Mucosa of descending colon (tissue), 3 donors: ENCODE results near the gene KRAS. TPM values are rescaled to one million over a fixed set of nuclear protein-coding genes. Genes with fewer than 3 reads are reported as not detected.

Experiments used
- ATAC-seq: fragments of 200-7000 bp; cut with Tn5 transposase; one replicate; pipeline ENCODE4 v1.9.1; 2020; ENCODE audit warnings: mild to moderate bottlenecking, moderate library complexity
- DNase-seq, 3 donors: peaks; one replicate each; pipeline ENCODE4 v3.0.0-alpha.2; 2020
- H3K36me3 ChIP-seq: fragments of 200-600 bp; one replicate; pipeline ENCODE4 v1.8.0; 2021; ENCODE audit warnings: low read depth, mild to moderate bottlenecking
- H3K4me1 ChIP-seq: fragments of 200-600 bp; one replicate; pipeline ENCODE4 v1.8.0; 2021; ENCODE audit warnings: low read depth, mild to moderate bottlenecking
- H3K4me3 ChIP-seq: fragments of 200-600 bp; one replicate; pipeline ENCODE4 v1.8.0; 2021; ENCODE audit warnings: mild to moderate bottlenecking
- H3K9me3 ChIP-seq: fragments of 200-600 bp; one replicate; pipeline ENCODE4 v1.8.0; 2021; ENCODE audit warnings: mild to moderate bottlenecking
- intact Hi-C, 2 donors: fragments of 100-400 bp; cut with DNase I in 1 of 2; cut with micrococcal nuclease in 1 of 2; formaldehyde crosslinking; loops; one replicate each; pipeline versions ENCODE4 v1.11.0 to v1.11.1; 2022; cut with DNase I, micrococcal nuclease
- total RNA-seq, 3 donors: library from RNA; stranded (reverse); fragmentation: NEBNext Ultra II Directional in 2 of 3; extraction: Animal tissue kit (Norgen Biotek cat#: 25700) in 2 of 3; gene quantifications; one replicate each; pipeline versions ENCODE4 v1.2.1 to v1.2.4, GENCODE V29; 2021 to 2023
- TF ChIP-seq, protein P1 (sequence below): fragments of 200-600 bp; IDR thresholded peaks from one replicate; pipeline ENCODE4 v1.8.0; 2022; ENCODE audit warnings: antibody characterized with exemption, mild to moderate bottlenecking
- donor health status: DM: no; HTN: no; CAD: no; lungs with moderate emphysema.
- donor health status: DM: no; HTN: no; CAD: no.
- donor health status: DM: no; HTN: yes; CAD: no.

Gene KRAS
- total RNA-seq, 3 donors from 2014 or later, result 43.5 to 64.3 (median 62.7) TPM

DNA sequence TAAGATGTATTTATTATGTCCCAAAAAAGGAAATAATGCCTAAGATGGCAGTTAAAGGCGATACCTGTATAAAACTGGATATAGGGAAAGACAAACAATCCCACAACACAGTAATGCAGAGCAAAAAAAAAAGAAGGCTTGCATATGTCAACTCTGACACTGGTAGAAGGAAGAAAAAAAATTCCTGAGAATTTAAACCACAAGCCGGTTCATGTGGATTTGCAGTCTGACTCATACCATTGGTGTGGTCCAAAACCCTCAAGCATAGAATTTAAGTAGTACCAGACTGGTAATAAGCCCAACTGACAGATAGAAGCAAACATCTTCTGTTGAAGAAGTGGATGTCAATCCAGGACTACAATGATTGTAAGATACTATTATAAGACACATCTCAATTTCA lies 62.9 kb downstream of the KRAS start:
- Histone ChIP-seq H3K4me1 (no peaks in the 10 kb centered on the region), H3K4me3 (no peak overlapping the region), H3K36me3 (no peaks in the 10 kb centered on the region), H3K9me3 (no peaks in the 10 kb centered on the region)
- no peak for DNase-seq
- ATAC-seq, result no peak
- TF ChIP-seq, protein P1, sequence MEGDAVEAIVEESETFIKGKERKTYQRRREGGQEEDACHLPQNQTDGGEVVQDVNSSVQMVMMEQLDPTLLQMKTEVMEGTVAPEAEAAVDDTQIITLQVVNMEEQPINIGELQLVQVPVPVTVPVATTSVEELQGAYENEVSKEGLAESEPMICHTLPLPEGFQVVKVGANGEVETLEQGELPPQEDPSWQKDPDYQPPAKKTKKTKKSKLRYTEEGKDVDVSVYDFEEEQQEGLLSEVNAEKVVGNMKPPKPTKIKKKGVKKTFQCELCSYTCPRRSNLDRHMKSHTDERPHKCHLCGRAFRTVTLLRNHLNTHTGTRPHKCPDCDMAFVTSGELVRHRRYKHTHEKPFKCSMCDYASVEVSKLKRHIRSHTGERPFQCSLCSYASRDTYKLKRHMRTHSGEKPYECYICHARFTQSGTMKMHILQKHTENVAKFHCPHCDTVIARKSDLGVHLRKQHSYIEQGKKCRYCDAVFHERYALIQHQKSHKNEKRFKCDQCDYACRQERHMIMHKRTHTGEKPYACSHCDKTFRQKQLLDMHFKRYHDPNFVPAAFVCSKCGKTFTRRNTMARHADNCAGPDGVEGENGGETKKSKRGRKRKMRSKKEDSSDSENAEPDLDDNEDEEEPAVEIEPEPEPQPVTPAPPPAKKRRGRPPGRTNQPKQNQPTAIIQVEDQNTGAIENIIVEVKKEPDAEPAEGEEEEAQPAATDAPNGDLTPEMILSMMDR, result no peak
- intact Hi-C loops, result no loop called here

DNA sequence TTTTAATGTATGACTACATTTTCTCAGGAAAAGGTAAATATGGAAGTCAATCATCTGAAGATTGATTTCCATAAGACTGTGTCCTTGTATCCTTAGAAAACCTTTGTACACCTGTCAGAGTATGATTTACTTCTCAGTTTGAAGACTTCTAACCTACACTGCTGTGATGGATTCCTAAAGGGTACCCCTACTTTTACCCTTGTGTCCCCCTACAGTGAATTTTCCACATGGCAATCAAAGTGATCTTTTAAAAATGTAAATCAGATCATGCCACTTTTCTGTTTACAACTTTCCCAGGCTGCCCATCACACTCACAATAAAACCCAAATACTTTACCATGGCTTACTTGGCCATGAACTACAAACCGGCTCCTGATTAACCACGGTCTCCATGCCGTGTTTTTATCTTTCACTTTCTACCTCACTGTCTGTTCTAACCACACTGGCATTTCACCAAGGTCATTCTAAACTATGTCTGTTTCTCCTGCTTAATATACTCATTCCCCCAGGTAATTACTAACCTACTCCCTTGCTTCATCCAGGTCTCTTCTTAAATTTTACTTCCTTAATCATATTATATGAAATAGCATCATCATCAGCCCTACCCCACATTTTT lies 63.8 kb downstream of the KRAS start:
- no peaks in the 10 kb centered on the region for H3K4me1 ChIP-seq
- no peak for DNase-seq
- ATAC-seq, result no peak
- H3K4me3 ChIP-seq, result no peak overlapping the region
- H3K36me3 ChIP-seq, result no peaks in the 10 kb centered on the region
- no peaks in the 10 kb centered on the region for H3K9me3 ChIP-seq
- intact Hi-C loops, result no loop called here
- TF ChIP-seq, protein P1, result no peak

DNA sequence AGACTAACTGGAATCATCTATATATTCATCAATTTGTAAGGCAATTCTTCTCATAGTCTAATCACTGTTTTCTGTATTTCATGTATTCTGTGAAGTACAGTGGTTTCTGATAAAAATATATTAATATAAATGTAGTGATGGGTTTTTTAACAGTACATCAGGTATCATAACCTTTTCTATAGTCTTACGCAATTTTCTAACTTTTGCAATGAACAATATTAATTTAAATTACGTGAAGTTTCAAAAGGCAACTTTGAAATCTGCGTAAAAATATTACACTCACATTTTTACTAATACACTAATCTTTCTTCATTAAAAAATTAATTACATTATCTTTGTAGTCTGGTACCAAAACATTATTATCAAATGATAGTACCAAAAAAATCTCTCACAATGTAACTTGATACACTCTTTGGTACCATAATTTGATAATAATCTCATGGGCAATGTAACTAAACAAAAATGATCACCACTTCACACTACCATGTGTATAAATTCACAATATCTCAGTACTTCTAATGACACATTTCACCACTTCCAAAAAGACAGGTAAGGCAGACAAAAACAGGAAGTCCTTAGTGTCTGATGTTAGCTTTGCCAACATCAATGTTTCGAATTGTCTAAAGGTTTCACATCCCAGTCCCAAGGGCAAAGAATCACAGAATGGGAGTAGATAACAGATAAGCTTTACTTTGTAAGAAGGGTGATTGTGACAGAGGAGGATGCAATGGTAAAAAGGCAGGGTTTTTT lies 64.5 kb downstream of the KRAS start:
- Histone ChIP-seq H3K36me3 (no peaks in the 10 kb centered on the region), H3K4me3 (no peak overlapping the region), H3K4me1 (no peaks in the 10 kb centered on the region), H3K9me3 (no peaks in the 10 kb centered on the region)
- intact Hi-C loops, result no loop called here
- DNase-seq (no peak), ATAC-seq (no peak)
- TF ChIP-seq, protein P1, result no peak

DNA sequence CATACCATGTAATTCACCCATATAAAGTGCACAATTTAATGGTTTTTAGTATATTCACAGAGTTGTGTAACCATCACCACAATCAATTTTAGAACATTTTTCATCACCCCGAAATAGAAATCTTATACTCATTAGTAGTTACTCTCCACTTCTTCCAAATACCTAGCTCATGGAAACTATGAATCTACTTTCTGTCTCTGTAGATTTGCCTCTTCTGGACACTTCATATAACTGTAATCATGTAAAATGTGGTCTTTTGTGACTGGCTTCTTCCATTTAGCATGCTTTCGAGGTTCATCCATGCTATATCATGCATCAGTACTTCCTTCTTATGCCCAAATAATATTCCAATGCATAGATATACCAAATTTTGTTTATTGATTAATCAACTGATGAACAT lies 66.6 kb downstream of the KRAS start:
- Histone ChIP-seq H3K4me3 (no peak overlapping the region), H3K4me1 (no peaks in the 10 kb centered on the region), H3K9me3 (no peaks in the 10 kb centered on the region), H3K36me3 (no peaks in the 10 kb centered on the region)
- intact Hi-C loops, result no loop called here
- ATAC-seq, result no peak
- TF ChIP-seq, protein P1, result no peak
- DNase-seq, result no peak

DNA sequence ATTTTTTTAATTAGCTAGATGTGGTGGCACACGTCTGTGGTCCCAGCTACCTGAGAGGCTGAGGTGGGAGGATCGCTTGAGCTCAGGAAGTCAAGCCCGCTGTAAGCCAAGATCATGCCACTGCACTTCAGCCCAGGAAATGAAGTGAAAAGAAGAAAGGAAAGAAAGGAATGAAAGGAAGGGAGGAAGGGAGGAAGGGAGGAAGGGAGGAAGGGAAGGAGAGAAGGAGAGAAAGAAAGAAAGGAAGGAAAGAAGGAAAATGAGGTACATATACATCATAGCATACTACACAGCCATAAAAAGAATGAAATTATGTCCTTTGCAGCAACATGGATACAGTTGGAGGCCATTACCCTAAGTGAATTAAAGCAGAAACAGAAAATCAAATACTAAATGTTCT lies 68.0 kb downstream of the KRAS start:
- H3K9me3 ChIP-seq, result no peaks in the 10 kb centered on the region
- H3K4me3 ChIP-seq, result no peak overlapping the region
- ATAC-seq, result no peak
- no peak for DNase-seq
- H3K4me1 ChIP-seq, result no peaks in the 10 kb centered on the region
- intact Hi-C loops, result no loop called here
- no peaks in the 10 kb centered on the region for H3K36me3 ChIP-seq
- TF ChIP-seq, protein P1, result no peak
